HepG2 (cell line): ENCODE results near the gene CIAO2B. TPM values are rescaled to one million over a fixed set of nuclear protein-coding genes. Genes with fewer than 3 reads are reported as not detected.

Experiments
- BATF2 ChIP-seq: sonication (generic); formaldehyde crosslinking; IDR thresholded peaks from 2 replicates; pipeline ENCODE4 v1.8.0; 2022; ENCODE audit warnings: mild to moderate bottlenecking, missing genetic modification reagents, moderate library complexity
- CBFB ChIP-seq: sonication (generic); formaldehyde crosslinking; IDR thresholded peaks from 2 replicates; pipeline ENCODE4 v1.4.0; 2020; ENCODE audit warnings: missing genetic modification reagents
- CHD4 ChIP-seq: fragments of 200-600 bp; sonication (generic); IDR thresholded peaks from 2 replicates; pipeline ENCODE4 v1.7.0; 2017; ENCODE audit warnings: mild to moderate bottlenecking, low read length, borderline replicate concordance
- HNRNPL ChIP-seq: fragments of 200-400 bp; formaldehyde crosslinking; IDR thresholded peaks from 2 replicates; pipeline ENCODE4 v1.6.1; 2017; ENCODE audit warnings: mild to moderate bottlenecking, low read depth, low read length
- KDM3A ChIP-seq: IDR thresholded peaks from 2 replicates; pipeline ENCODE4 v1.6.1; 2018; ENCODE audit warnings: low read depth, missing compliant biosample characterization
- RFXAP ChIP-seq: sonication (generic); formaldehyde crosslinking; IDR thresholded peaks from 2 replicates; pipeline ENCODE4 v1.4.0; 2020; ENCODE audit warnings: missing genetic modification reagents, borderline replicate concordance
- SOX6 ChIP-seq, 2 experiments: fragments of 450-650 bp in 1 of 2; sonication (generic) in 1 of 2; formaldehyde crosslinking in 1 of 2; IDR thresholded peaks; 2 replicates each; pipeline versions ENCODE4 v1.4.0 to v1.6.1; 2017 to 2020; ENCODE audit warnings: antibody characterized with exemption in 1 of 2, mild to moderate bottlenecking in 1 of 2, missing genetic modification reagents in 1 of 2
- TAF1 ChIP-seq: sonication (generic); formaldehyde crosslinking; IDR thresholded peaks from 2 replicates; pipeline ENCODE4 v1.4.0; 2020; ENCODE audit warnings: missing genetic modification reagents
- TARDBP ChIP-seq: sonication (generic); formaldehyde crosslinking; IDR thresholded peaks from 2 replicates; pipeline ENCODE4 v1.8.0; 2022; ENCODE audit warnings: mild to moderate bottlenecking, missing genetic modification reagents
- TEF ChIP-seq: sonication (generic); formaldehyde crosslinking; IDR thresholded peaks from 2 replicates; pipeline ENCODE4 v1.5.0; 2020; ENCODE audit warnings: missing genetic modification reagents
- WIZ ChIP-seq: sonication (generic); formaldehyde crosslinking; IDR thresholded peaks from 2 replicates; pipeline ENCODE4 v1.5.1; 2020; ENCODE audit warnings: mild to moderate bottlenecking, missing genetic modification reagents
- ZNF235 ChIP-seq: sonication (generic); formaldehyde crosslinking; IDR thresholded peaks from 2 replicates; pipeline ENCODE4 v1.8.1; 2023; ENCODE audit warnings: mild to moderate bottlenecking, missing genetic modification reagents, borderline replicate concordance
- ZNF282 ChIP-seq: fragments of 450-650 bp; IDR thresholded peaks from 2 replicates; pipeline ENCODE4 v1.6.1; 2018; ENCODE audit not compliant: partially characterized antibody
- ZNF335 ChIP-seq: sonication (generic); formaldehyde crosslinking; IDR thresholded peaks from 2 replicates; pipeline ENCODE4 v1.4.0; 2020; ENCODE audit warnings: missing genetic modification reagents
- ZNF530 ChIP-seq: sonication (generic); formaldehyde crosslinking; IDR thresholded peaks from 2 replicates; pipeline ENCODE4 v1.5.0; 2020; ENCODE audit warnings: low read depth, mild to moderate bottlenecking, missing genetic modification reagents
- polyA plus RNA-seq, 8 experiments: library from polyadenylated mRNA; depleted of rRNA in 3 of 8; stranded (reverse) in 7 of 8; unstranded in 1 of 8; fragments of >200 nt; fragmentation: Illumina TruSeq in 4 of 8; extraction: Trizol in 4 of 8; gene quantifications; 2 replicates each; pipeline versions ENCODE4 v1.2.1 to v1.2.3, GENCODE V29; 2011 to 2016; ENCODE audit warnings: low read depth in 4 of 8, missing spikeins in 1 of 8, mixed read lengths in 1 of 8; ENCODE audit not compliant: insufficient read depth in 1 of 8
- total RNA-seq, 5 experiments: library from RNA; depleted of rRNA; stranded (reverse); fragments of >200 nt; fragmentation: Illumina TruSeq; extraction: Trizol; gene quantifications; 2 replicates each; pipeline ENCODE4 v1.2.3, GENCODE V29; 2016; ENCODE audit warnings: low read depth in 1 of 5
- TF ChIP-seq, protein P1 (sequence below): sonication (generic); formaldehyde crosslinking; IDR thresholded peaks from 2 replicates; pipeline ENCODE4 v1.4.0; 2020; ENCODE audit warnings: missing genetic modification reagents, mild to moderate bottlenecking, borderline replicate concordance
- TF ChIP-seq, protein P2 (sequence below): sonication (generic); formaldehyde crosslinking; IDR thresholded peaks from 2 replicates; pipeline ENCODE4 v1.4.0; 2020; ENCODE audit warnings: mild to moderate bottlenecking, missing genetic modification reagents

CIAO2B gene
- total and polyA plus RNA-seq, 2 of the 13 experiments (the other 11 are each of a cell fraction or from before 2014, with no cell fraction given), result 157 to 293 TPM

DNA sequence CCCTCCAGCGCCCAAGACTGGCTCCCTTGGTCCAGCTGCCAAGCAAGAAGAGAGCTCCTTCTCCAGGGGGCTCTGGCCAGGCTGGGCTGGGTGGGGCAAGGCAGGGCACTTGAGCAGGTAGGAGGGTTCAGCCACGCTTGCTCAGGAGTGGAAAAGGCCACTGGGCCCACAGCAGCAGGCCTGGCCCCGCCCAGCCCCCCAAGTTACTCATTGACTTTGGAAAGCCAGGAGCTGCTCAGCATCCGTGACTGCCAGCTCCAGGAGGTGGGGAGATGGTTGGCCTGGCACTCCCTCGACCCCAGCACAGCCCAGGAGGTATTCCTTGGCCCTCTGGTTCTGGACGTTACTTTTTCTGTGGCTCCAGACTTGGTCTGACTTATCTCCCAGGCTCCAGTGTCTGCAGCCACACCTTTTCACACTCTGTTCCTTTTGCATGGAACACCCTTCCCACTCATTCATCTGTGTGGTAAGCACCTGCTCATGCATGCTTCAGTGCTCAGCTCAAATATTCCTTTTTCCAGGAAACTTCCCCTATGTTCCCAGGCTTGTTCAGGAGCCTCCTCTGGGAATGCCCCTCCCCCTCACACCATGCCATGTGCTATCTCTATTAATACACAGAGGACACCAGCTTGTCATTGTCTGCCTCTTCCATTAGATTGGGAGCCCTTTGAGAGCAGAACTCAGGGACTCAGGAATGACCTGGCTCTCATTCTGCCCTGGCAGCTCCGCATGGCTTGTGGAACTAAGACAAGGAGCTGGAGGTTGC lies 15.2 kb downstream of the CIAO2B start, which contains the start of gene CDH16 (continued):
- TF ChIP-seq, protein P1, sequence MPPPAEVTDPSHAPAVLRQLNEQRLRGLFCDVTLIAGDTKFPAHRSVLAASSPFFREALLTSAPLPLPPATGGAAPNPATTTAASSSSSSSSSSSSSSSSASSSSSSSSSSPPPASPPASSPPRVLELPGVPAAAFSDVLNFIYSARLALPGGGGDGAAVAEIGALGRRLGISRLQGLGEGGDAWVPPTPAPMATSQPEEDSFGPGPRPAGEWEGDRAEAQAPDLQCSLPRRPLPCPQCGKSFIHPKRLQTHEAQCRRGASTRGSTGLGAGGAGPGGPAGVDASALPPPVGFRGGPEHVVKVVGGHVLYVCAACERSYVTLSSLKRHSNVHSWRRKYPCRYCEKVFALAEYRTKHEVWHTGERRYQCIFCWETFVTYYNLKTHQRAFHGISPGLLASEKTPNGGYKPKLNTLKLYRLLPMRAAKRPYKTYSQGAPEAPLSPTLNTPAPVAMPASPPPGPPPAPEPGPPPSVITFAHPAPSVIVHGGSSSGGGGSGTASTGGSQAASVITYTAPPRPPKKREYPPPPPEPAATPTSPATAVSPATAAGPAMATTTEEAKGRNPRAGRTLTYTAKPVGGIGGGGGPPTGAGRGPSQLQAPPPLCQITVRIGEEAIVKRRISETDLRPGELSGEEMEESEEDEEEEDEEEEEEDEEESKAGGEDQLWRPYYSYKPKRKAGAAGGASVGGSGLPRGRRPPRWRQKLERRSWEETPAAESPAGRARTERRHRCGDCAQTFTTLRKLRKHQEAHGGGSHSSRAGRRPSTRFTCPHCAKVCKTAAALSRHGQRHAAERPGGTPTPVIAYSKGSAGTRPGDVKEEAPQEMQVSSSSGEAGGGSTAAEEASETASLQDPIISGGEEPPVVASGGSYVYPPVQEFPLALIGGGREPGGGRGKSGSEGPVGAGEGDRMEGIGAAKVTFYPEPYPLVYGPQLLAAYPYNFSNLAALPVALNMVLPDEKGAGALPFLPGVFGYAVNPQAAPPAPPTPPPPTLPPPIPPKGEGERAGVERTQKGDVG (CRISPR knock-in tag), result no peak
- TF ChIP-seq SOX6 (IDR thresholded peaks at IDR 0.05), result no peak
- peak; percentile 13; the same call in 1 of the 2 replicates for TF ChIP-seq SOX6 (CRISPR knock-in tag; IDR thresholded peaks at IDR 0.05)
- no peak for TF ChIP-seq TARDBP (CRISPR knock-in tag)
- no peak for TF ChIP-seq ZNF530 (CRISPR knock-in tag)
- TF ChIP-seq HNRNPL, result 0 out of 2 replicates have a peak, but pooled peaks have one; percentile 31
- no peak for TF ChIP-seq BATF2 (CRISPR knock-in tag)
- peak; percentile 36; the same call in 1 of the 2 replicates for TF ChIP-seq TAF1 (CRISPR knock-in tag)
- no peak for TF ChIP-seq ZNF335
- no peak for TF ChIP-seq CHD4
- no peak for TF ChIP-seq TEF (CRISPR knock-in tag)
- no peak for TF ChIP-seq RFXAP (CRISPR knock-in tag)
- no peak for TF ChIP-seq CBFB (CRISPR knock-in tag)
- TF ChIP-seq KDM3A (CRISPR knock-in tag), result peak; percentile 23; the same call in 1 of the 2 replicates
- TF ChIP-seq WIZ (CRISPR knock-in tag), result no peak
- TF ChIP-seq, protein P2, sequence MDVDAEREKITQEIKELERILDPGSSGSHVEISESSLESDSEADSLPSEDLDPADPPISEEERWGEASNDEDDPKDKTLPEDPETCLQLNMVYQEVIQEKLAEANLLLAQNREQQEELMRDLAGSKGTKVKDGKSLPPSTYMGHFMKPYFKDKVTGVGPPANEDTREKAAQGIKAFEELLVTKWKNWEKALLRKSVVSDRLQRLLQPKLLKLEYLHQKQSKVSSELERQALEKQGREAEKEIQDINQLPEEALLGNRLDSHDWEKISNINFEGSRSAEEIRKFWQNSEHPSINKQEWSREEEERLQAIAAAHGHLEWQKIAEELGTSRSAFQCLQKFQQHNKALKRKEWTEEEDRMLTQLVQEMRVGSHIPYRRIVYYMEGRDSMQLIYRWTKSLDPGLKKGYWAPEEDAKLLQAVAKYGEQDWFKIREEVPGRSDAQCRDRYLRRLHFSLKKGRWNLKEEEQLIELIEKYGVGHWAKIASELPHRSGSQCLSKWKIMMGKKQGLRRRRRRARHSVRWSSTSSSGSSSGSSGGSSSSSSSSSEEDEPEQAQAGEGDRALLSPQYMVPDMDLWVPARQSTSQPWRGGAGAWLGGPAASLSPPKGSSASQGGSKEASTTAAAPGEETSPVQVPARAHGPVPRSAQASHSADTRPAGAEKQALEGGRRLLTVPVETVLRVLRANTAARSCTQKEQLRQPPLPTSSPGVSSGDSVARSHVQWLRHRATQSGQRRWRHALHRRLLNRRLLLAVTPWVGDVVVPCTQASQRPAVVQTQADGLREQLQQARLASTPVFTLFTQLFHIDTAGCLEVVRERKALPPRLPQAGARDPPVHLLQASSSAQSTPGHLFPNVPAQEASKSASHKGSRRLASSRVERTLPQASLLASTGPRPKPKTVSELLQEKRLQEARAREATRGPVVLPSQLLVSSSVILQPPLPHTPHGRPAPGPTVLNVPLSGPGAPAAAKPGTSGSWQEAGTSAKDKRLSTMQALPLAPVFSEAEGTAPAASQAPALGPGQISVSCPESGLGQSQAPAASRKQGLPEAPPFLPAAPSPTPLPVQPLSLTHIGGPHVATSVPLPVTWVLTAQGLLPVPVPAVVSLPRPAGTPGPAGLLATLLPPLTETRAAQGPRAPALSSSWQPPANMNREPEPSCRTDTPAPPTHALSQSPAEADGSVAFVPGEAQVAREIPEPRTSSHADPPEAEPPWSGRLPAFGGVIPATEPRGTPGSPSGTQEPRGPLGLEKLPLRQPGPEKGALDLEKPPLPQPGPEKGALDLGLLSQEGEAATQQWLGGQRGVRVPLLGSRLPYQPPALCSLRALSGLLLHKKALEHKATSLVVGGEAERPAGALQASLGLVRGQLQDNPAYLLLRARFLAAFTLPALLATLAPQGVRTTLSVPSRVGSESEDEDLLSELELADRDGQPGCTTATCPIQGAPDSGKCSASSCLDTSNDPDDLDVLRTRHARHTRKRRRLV (CRISPR knock-in tag), result 0 out of 2 replicates have a peak, but pooled peaks have one; percentile 26
- no peak for TF ChIP-seq ZNF282
- TF ChIP-seq ZNF235, result 0 out of 2 replicates have a peak, but pooled peaks have one; percentile 55
